GM23338 (cell line): Measurements from ENCODE around the gene ZFP69. TPM values are rescaled to one million over a fixed set of nuclear protein-coding genes. Genes with fewer than 3 reads are reported as not detected.
A peak's percentile ranks its signal among the peaks of the same experiment; 100 is the strongest.

Source experiments
- ATAC-seq: fragments of 200-7000 bp; cut with Tn5 transposase; 3 replicates; pipeline ENCODE4 v1.9.1; 2020
- DNase-seq: peaks from one replicate; pipeline ENCODE4 v3.0.0-alpha.2; 2015; ENCODE audit warnings: low spot score
- H2AFZ ChIP-seq: fragments of 200-600 bp; sonication (generic); 2 replicates; pipeline ENCODE4 v1.8.0; 2016; ENCODE audit warnings: antibody characterized with exemption, mild to moderate bottlenecking, moderate library complexity
- H3F3A ChIP-seq: fragments of 200-600 bp; sonication (generic); replicated peaks from 2 replicates; pipeline ENCODE4 v1.8.0; 2017; ENCODE audit warnings: antibody characterized with exemption, mixed run types, low read depth
- H3K27ac ChIP-seq: fragments of 200-600 bp; sonication (generic); 2 replicates; pipeline ENCODE4 v1.6.1; 2016; ENCODE audit warnings: low read depth
- H3K27me3 ChIP-seq: fragments of 200-600 bp; sonication (generic); 2 replicates; pipeline ENCODE4 v1.8.0; 2016; ENCODE audit warnings: mild to moderate bottlenecking, mixed run types, moderate library complexity; ENCODE audit not compliant: insufficient read depth
- H3K36me3 ChIP-seq: fragments of 200-600 bp; sonication (generic); 2 replicates; pipeline ENCODE4 v1.8.0; 2016; ENCODE audit warnings: mild to moderate bottlenecking; ENCODE audit not compliant: insufficient read depth
- H3K4me1 ChIP-seq: fragments of 200-600 bp; sonication (generic); 2 replicates; pipeline ENCODE4 v1.8.0; 2016; ENCODE audit warnings: mild to moderate bottlenecking, moderate library complexity; ENCODE audit not compliant: insufficient read depth
- H3K4me2 ChIP-seq: fragments of 200-600 bp; sonication (generic); 2 replicates; pipeline ENCODE4 v1.7.1; 2017; ENCODE audit warnings: mixed run types
- H3K4me3 ChIP-seq: fragments of 200-600 bp; sonication (generic); 2 replicates; pipeline ENCODE4 v1.6.1; 2016; ENCODE audit warnings: mixed run types
- H3K79me2 ChIP-seq: fragments of 200-600 bp; sonication (generic); replicated peaks from 2 replicates; pipeline ENCODE4 v1.8.0; 2017; ENCODE audit warnings: mild to moderate bottlenecking; ENCODE audit not compliant: insufficient read depth
- H3K9me2 ChIP-seq: fragments of 200-600 bp; sonication (generic); 2 replicates; pipeline ENCODE4 v1.8.0; 2017; ENCODE audit not compliant: insufficient read depth
- H4K20me1 ChIP-seq: fragments of 200-600 bp; sonication (generic); replicated peaks from 2 replicates; pipeline ENCODE4 v1.8.0; 2017; ENCODE audit warnings: mild to moderate bottlenecking; ENCODE audit not compliant: insufficient read depth
- H3K27ac Mint-ChIP-seq: 2 replicates; pipeline ENCODE4 v1.8.0; 2020; ENCODE audit warnings: inconsistent platforms, mild to moderate bottlenecking, moderate library complexity, mixed read lengths
- H3K27me3 Mint-ChIP-seq: 3 replicates; pipeline ENCODE4 v1.8.0; 2022; ENCODE audit warnings: low read depth, mild to moderate bottlenecking, moderate library complexity, mixed read lengths, inconsistent platforms; ENCODE audit not compliant: insufficient read depth, poor library complexity
- H3K36me3 Mint-ChIP-seq: 3 replicates; pipeline ENCODE4 v1.8.0; 2021; ENCODE audit warnings: low read depth, mild to moderate bottlenecking, inconsistent platforms, moderate library complexity, mixed read lengths
- H3K4me1 Mint-ChIP-seq: 3 replicates; pipeline ENCODE4 v1.8.0; 2020; ENCODE audit warnings: mild to moderate bottlenecking, inconsistent platforms, mixed read lengths
- H3K4me3 Mint-ChIP-seq: 3 replicates; pipeline ENCODE4 v1.8.0; 2021; ENCODE audit warnings: moderate library complexity, mild to moderate bottlenecking, inconsistent platforms, mixed read lengths
- H3K9me3 Mint-ChIP-seq: 3 replicates; pipeline ENCODE4 v1.8.0; 2020; ENCODE audit warnings: moderate library complexity, mild to moderate bottlenecking, inconsistent platforms, mixed read lengths
- ETS1 ChIP-seq: IDR thresholded peaks from 2 replicates; pipeline ENCODE4 v1.6.1; 2016; ENCODE audit warnings: antibody characterized with exemption
- EZH2phosphoT487 ChIP-seq: fragments of 200-600 bp; sonication (generic); IDR thresholded peaks from one replicate; pipeline ENCODE4 v1.8.1; 2018; ENCODE audit warnings: antibody characterized with exemption; ENCODE audit not compliant: unreplicated experiment
- POLR2AphosphoS5 ChIP-seq: IDR thresholded peaks from 2 replicates; pipeline ENCODE4 v1.6.1; 2016; ENCODE audit warnings: antibody characterized with exemption, low read depth
- ZNF114 ChIP-seq: fragments of 250-450 bp; sonication (Bioruptor Pico); IDR thresholded peaks from 2 replicates; pipeline ENCODE4 v1.5.0; 2020; ENCODE audit warnings: mild to moderate bottlenecking, moderate library complexity
- ZNF331 ChIP-seq: fragments of 250-450 bp; sonication (Bioruptor Pico); IDR thresholded peaks from 2 replicates; pipeline ENCODE4 v1.5.0; 2020; ENCODE audit warnings: low read depth, mild to moderate bottlenecking, moderate library complexity
- ZNF462 ChIP-seq: fragments of 250-450 bp; sonication (Bioruptor Pico); IDR thresholded peaks from 2 replicates; pipeline ENCODE4 v1.5.0; 2020; ENCODE audit warnings: mild to moderate bottlenecking, moderate library complexity
- long read RNA-seq: library from polyadenylated mRNA; unstranded; transcript quantifications from one replicate; pipeline ENCODE4 v2.0.0, GENCODE V29; 2020; ENCODE audit not compliant: unreplicated experiment
- polyA plus RNA-seq: library from polyadenylated mRNA; unstranded; fragments of >200 nt; fragmentation: Nextera tagmentation; extraction: Ambion mirVana; gene quantifications from 2 replicates; pipeline ENCODE4 v1.2.1, GENCODE V29; 2016
- total RNA-seq: library from RNA; depleted of rRNA; stranded (reverse); fragments of >200 nt; shearing (Covaris generic); gene quantifications from 2 replicates; pipeline ENCODE4 v1.2.3, GENCODE V29; 2014; rRNA removed

ZFP69 gene
- total RNA-seq, result 4.6 and 8.2 TPM in 2 replicates
- 2.7 and 5.1 TPM in 2 replicates for polyA plus RNA-seq
- long read RNA-seq, partial matches to known transcripts, result 0 of 2 reads
- long read RNA-seq, other reads (novel, unspliced or antisense), result 2 of 2 reads

GRCh38 chr1:40476924-40477677, at the start of gene ZFP69:
Gene ZFP69 (plus strand): TSS chr1:40477290. CDS start chr1:40479362, 2,072 bp downstream.
- Histone ChIP-seq H3K79me2 (no peaks in the 10 kb centered on the region), H3K4me3 (peak within 1 kb of the TSS; percentile 68), H4K20me1 (peaks cover 4% of the 10 kb centered on the region; the same call in 1 of the 2 replicates), H3F3A (no peaks in the 10 kb centered on the region), H3K27ac (no peak within 1 kb of the TSS), H3K9me2 (no peaks in the 10 kb centered on the region), H3K4me2 (peak within 1 kb of the TSS; percentile 94), H3K36me3 (no peaks in the 10 kb centered on the region), H3K4me1 (no peaks in the 10 kb centered on the region; the same call in 1 of the 2 replicates), H2AFZ (peak within 1 kb of the TSS; percentile 93), H3K27me3 (0 out of 2 replicates have a peak, but pooled peaks cover 8% of the 10 kb centered on the region)
- DNase-seq (peak; percentile 78), ATAC-seq (peak; percentile 94)
- TF ChIP-seq EZH2phosphoT487 (no peak), POLR2AphosphoS5 (peak; percentile 66; the same call in 1 of the 2 replicates), ZNF331 (no peak), ETS1 (no peak), ZNF462 (no peak), ZNF114 (CRISPR knock-in tag) (no peak)
- H3K27ac Mint-ChIP-seq, result no peak within 1 kb of the TSS
- peaks cover 42% of the 10 kb centered on the region for H3K9me3 Mint-ChIP-seq
- H3K4me3 Mint-ChIP-seq, result peak within 1 kb of the TSS; percentile 87
- H3K4me1 Mint-ChIP-seq, result peaks cover 15% of the 10 kb centered on the region
- peaks cover 12% of the 10 kb centered on the region for H3K27me3 Mint-ChIP-seq
- peaks cover 13% of the 10 kb centered on the region for H3K36me3 Mint-ChIP-seq
